ENCODE measurements around the gene SYNE1.

Gene SYNE1

GRCh38 chr6:152195896-152196295 is 441.3 kb downstream of the SYNE1 start:
- no peak for TF ChIP-seq CTCF (IDR thresholded peaks at IDR 0.05; ENCODE audit: control insufficient read depth, extremely low read depth, insufficient read depth)
- H3K4me3 ChIP-seq (ENCODE audit: low read depth, low read length) = no peak overlapping the region
- no peak for DNase-seq (ENCODE audit: low read depth)

- TF ChIP-seq CTCF (IDR thresholded peaks at IDR 0.05; ENCODE audit: control insufficient read depth, extremely low read depth, insufficient read depth) = no peak
- H3K4me3 ChIP-seq (ENCODE audit: low read depth, low read length) = no peak overlapping the region
- no peak for DNase-seq (ENCODE audit: low read depth)
These were observed 447.4 kb downstream of the SYNE1 start for GRCh38 chr6:152189736-152190135.

GRCh38 chr6:152188011-152188410 is 449.2 kb downstream of the SYNE1 start:
- no peak for TF ChIP-seq CTCF (IDR thresholded peaks at IDR 0.05; ENCODE audit: control insufficient read depth, extremely low read depth, insufficient read depth)
- no peak for DNase-seq (ENCODE audit: low read depth)
- no peak overlapping the region for H3K4me3 ChIP-seq (ENCODE audit: low read depth, low read length)

GRCh38 chr6:152186840-152187239 is 450.3 kb downstream of the SYNE1 start:
- H3K4me3 ChIP-seq (ENCODE audit: low read depth, low read length) = no peak overlapping the region
- no peak for TF ChIP-seq CTCF (IDR thresholded peaks at IDR 0.05; ENCODE audit: control insufficient read depth, extremely low read depth, insufficient read depth)
- no peak for DNase-seq (ENCODE audit: low read depth)

GRCh38 chr6:152184917-152185574 is 452.1 kb downstream of the SYNE1 start:
- no peak for TF ChIP-seq CTCF (IDR thresholded peaks at IDR 0.05; ENCODE audit: control insufficient read depth, extremely low read depth, insufficient read depth)
- no peak for DNase-seq (ENCODE audit: low read depth)
- no peak overlapping the region for H3K4me3 ChIP-seq (ENCODE audit: low read depth, low read length)

GRCh38 chr6:152184573-152184916 is 452.6 kb downstream of the SYNE1 start:
- no peak for TF ChIP-seq CTCF (IDR thresholded peaks at IDR 0.05; ENCODE audit: control insufficient read depth, extremely low read depth, insufficient read depth)
- H3K4me3 ChIP-seq (ENCODE audit: low read depth, low read length) = no peak overlapping the region
- no peak for DNase-seq (ENCODE audit: low read depth)

GRCh38 chr6:152180601-152181000 is 456.6 kb downstream of the SYNE1 start:
- no peak for TF ChIP-seq CTCF (IDR thresholded peaks at IDR 0.05; ENCODE audit: control insufficient read depth, extremely low read depth, insufficient read depth)

More at GRCh38 chr6:152180601-152181000, 456.6 kb downstream of the SYNE1 start:
- DNase-seq (ENCODE audit: low read depth) = no peak
- no peak overlapping the region for H3K4me3 ChIP-seq (ENCODE audit: low read depth, low read length)
